Activated CD4-positive, alpha-beta T cell treated with anti-CD3 and anti-CD28 coated beads, Interleukin-2, amount 50 U/mL, for 16 hours (primary cell): ENCODE data around the gene PEDS1.
"Not testable (repeated sequence)": the region's sequence is repeated elsewhere in the genome, so short reads cannot be mapped to it uniquely, and the experiment has no call there.

Source experiments
- DNase-seq: peaks from one replicate; pipeline ENCODE4 v3.0.0-alpha.2; 2020

The PEDS1 gene

GRCh38 chr20:50152394-50153152 is 950 bp downstream of the PEDS1 start:
- no peak for DNase-seq

GRCh38 chr20:50151034-50151743 is 2.3 kb downstream of the PEDS1 start:
- no peak for DNase-seq

GRCh38 chr20:50149481-50150254 is 3.9 kb downstream of the PEDS1 start:
- no peak for DNase-seq

- peak; percentile 81 for DNase-seq
These were observed 6.5 kb downstream of the PEDS1 start for GRCh38 chr20:50146732-50147662.

GRCh38 chr20:50146214-50146613 is 7.3 kb downstream of the PEDS1 start:
- DNase-seq, result no peak

GRCh38 chr20:50145566-50145965 is 8.0 kb downstream of the PEDS1 start:
- DNase-seq, result no peak

- DNase-seq, result no peak
These were observed 9.2 kb downstream of the PEDS1 start for GRCh38 chr20:50144362-50144761.

- DNase-seq, result no peak
These were observed 10.7 kb downstream of the PEDS1 start for GRCh38 chr20:50142812-50143211.

GRCh38 chr20:50141811-50142561 is 11.5 kb downstream of the PEDS1 start:
- no peak for DNase-seq

GRCh38 chr20:50141018-50141675 is 12.4 kb downstream of the PEDS1 start:
- DNase-seq, result no peak

GRCh38 chr20:50140339-50140859 is 13.1 kb downstream of the PEDS1 start:
- no peak for DNase-seq

GRCh38 chr20:50138479-50139393 is 14.8 kb downstream of the PEDS1 start:
- DNase-seq, result no peak

- no peak for DNase-seq
These were observed 15.4 kb downstream of the PEDS1 start for GRCh38 chr20:50138120-50138478.

- not testable (repeated sequence) for DNase-seq
These were observed 15.8 kb downstream of the PEDS1 start for GRCh38 chr20:50137702-50138101.

- no peak for DNase-seq
These were observed 16.5 kb downstream of the PEDS1 start for GRCh38 chr20:50136822-50137599.

GRCh38 chr20:50135157-50135556 is 18.4 kb downstream of the PEDS1 start:
- not testable (repeated sequence) for DNase-seq

GRCh38 chr20:50133474-50134217 is 19.9 kb downstream of the PEDS1 start:
- no peak for DNase-seq

GRCh38 chr20:50133041-50133440 is 20.5 kb downstream of the PEDS1 start:
- DNase-seq, result no peak
